Measurements from ENCODE around the gene TLE2.
"Not testable (repeated sequence)": the region's sequence is repeated elsewhere in the genome, so short reads cannot be mapped to it uniquely, and the experiment has no call there.

The TLE2 gene

DNA sequence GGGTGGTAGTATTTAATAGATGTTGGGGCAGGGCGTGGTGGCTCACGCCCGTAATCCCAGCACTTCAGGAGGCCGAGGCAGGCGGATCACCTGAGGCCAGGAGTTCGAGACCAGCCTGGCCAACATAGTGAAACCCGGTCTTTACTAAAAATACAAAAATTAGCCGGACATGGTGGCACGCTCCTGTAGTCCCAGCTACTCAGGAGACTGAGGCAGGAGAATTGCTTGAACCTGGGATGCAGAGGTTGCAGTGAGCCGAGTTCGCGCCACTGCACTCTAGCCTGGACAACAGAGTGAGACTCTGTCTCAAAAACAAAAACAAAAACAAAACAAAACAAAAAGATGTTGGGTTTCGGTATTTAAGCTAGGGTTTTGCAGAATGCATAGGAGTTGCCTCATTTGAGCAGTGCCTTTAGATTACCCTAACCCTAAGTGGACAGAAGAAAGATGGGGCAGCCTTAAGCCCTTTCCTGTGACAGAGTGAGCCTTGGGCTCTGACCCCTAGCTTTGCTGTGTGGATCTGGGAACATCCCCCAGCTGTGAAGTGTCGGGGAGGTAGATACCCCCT, 8.0 kb upstream of the TLE2 start:
- not testable (repeated sequence) for DNase-seq (ENCODE audit: low read depth in 2 of 2)

DNA sequence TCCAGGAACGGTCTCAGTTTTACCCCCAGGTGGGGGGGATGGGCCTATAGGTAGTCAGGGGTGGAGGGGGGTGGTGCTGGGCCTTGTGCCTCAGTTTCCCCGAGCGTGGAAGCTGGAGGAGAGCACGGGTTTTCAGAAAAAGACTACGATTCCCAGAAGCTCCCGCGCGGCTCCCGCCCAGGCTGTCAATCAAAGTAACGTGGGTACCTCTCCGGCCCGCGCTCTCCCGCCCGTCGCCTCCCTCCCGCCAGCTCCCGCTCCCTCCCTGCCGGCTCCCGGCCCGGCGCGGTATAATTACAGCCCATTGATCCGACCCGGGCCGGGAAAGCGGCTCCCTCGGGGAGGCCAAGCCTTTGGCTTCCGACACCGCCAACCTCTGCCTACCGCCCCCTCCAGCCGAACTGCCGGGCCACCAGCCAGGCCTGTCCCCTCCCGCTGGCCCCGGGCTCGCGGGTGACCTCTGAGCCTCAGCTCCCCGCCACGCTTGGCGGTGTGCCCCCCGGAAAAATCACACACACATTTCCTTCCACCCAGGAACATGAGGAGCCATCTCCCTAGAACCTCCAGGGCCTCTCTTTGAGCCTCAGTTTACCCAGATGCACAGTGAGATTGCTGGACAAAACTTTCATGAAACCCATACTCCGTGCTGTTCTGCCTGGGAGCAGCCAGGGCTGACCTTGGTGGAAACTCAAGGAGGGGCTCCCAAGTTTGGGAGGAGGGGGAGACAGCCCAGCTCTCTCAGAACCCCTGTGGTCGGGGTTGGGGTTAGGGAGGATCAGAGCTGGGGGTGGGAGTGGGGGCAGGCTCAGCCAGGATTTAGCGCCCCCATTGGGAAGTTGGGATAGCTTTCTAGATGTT, 7.3 kb upstream of the TLE2 start:
- peak; percentile 73 to 83 for DNase-seq (ENCODE audit: low read depth in 2 of 2)

DNA sequence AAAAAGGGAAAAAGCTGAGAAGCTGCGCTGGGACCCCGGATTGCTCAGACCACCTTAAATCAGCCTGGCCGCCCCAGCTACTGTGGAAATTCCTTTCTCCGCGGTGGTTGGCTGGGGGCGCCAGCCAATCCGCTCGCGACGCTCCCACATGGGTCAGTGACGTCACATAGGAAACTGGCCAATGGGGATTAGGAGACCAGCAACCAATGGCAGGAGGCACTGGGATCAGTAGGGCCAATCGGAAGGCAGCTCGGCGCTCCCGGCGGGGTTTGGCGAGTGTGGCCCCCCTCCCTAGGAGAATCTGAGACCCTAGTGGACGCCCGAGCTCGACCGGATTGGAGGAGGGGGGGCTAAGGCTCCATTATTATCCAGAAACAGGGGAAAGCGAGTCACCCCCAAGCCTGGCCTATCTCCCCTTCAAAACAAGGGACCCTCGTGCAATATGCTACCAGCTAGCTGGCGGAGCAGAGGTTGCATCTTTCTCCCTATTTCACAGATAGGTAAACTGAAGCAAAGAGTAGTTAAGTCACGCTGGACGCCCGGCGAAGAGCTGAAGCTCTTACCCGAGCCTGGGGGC, 6.5 kb upstream of the TLE2 start:
- peak; percentile 87 to 94 for DNase-seq (ENCODE audit: low read depth in 2 of 2)

DNA sequence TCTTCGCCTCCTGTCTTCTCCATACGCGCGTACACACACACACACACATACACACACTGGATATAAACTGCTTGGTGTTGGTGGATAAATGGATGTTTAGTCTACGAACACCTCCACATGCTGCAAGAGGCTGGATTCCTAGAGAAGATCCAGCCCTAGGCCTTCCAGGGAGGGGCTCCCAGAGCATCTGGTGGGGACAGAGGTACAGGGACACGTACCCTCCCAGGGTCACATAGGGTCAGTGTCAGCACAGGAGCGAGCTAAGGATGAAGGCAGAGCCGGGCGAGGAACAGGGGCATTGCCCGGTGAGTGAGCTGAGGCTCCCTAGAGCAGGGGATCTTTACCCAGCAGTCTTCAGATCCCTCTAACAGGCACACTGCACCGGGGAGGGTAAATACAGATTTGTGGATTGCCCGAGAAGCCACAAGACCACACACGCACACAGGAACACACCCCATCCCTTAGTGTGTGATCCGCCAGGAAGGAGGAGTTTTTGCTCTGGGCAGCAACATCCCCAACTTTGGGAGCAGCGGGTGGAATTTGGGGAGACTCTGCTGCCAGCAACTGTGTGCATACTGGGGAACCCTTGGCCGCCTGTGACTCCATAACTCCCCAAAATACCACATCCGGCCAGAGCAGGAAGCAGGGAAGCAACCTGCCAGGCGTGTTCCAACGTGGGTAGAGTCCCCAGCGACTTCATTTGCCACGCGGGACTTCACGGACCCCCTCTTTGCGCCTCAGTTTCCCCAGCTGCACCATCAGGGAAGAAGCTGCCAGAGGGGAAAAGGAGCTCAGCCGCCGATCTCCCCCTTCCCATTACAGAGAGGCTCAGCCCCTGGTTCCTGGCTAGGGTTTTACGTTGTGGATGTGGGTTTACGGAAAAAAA, 5.8 kb upstream of the TLE2 start:
- DNase-seq (ENCODE audit: low read depth in 2 of 2), result peak; percentile 41 to 42

DNA sequence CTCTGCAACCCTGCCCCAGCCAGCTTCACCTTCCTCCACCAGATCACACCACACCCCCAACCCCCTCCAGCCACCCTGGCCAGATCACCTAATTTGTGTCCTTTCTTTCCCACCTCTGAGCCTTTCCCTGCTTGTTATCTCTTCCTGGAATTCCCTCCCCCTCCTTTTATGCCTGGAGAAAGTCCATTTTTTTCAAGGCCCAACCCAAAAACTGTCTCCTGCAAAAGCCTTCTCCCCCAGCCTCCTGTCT, 5.3 kb upstream of the TLE2 start:
- no peak for DNase-seq (ENCODE audit: low read depth in 2 of 2)

DNA sequence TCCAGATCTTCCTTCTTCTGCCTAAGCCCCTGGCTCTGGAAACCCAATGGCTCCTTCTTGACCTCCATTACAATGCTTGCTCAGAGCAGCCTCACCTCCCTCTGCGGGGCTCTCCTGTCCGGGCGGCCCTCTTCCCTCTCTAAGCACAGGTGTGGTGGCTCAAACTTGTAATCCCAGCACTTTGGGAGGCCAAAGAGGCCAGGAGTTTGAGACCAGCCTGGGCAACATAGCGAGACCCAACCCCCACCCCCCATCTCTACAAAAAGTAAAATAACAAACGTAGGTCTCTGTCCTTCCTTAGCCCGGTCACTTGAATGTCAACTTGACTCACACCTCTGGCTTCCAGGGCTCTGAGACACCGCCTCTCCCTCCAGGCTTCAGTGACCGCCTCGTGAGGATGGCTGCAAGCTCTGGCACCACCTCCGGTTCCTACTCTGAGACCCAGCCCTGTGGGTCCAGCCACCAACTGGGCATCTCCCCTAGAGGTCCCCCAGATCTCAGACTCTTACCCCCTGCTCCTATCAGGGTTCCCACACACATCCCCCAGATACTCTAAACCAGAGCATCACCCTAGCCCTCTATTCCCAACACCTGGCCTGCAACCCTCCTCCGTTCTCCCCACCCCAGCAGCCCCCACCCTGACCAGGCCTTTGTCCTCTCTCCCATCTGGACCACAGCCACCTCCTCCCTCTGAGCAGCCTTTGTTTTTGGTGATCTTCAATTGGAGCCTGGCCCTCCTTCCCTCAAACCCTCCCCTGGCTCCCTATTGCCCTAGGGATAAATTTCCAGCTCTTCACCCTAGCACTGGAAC, 4.7 kb upstream of the TLE2 start:
- DNase-seq (ENCODE audit: low read depth in 2 of 2), result no peak

DNA sequence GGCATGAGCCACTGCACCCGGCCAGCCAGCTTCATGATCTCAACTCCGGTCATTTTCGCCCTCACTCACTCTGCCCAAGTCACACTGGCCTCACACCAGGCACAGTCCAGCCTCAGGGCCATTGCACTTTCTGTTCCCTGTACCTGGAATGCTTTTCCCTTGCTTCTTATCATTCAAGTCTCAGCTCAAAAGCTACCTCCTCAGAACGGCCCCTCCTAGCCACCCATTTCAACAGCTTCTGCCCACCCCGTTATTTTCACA, 2.5 kb upstream of the TLE2 start:
- DNase-seq (ENCODE audit: low read depth in 2 of 2), result no peak

DNA sequence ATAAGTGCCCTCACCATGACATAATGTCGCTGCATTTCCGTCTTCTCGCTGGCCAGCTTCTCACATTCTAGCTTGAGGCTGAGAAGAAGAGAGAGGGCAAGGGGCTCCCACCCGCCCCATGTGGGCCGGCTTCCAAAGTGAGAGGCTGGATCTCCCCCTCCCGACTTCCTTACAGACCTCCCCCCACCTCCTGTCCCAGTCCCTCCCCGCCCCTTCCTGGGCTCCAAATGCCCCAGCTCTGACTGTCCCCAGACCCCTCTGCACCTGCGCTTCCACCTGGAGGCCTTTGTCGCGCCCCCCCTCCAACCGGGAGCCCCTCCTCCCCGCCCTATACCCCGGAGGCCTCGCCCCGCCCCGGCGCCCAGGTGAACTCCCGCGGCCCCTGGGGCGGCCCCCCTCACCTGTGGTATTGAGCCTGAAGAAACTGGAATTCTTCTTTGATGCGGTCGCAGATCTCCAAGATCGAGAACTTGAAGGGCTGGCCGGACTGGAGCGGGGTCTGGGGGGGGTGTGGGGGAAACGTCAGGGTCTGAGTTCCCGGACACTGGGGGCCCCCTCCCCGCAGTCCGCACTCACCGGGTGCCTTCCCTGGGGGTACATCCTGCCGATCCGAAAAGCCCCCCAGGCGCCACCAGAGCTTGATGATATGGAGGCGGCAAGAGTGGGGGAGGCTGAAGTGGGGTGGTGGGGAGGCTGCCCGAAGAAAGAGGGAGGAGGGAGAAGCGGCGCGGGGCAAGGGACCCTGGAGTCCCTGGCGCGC, 595 bp downstream of the TLE2 start:
- no peak for DNase-seq (ENCODE audit: low read depth in 2 of 2)

DNA sequence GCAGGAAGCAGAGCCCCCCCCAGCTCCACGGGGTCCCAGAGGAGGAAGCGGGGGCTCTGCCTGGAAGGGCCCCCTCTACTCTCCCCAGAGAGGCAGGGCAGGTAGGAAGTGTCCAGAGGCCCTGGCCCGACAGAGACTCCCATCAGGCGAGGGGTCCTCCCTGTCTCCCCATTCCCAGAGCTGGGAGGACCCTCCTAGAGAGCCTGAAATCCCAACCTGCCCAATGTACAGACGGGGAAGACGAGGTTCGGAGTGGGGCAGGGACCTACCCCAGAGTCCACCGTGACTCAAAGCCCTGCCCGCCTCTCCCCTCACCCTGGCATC, 1.1 kb downstream of the TLE2 start:
- no peak for DNase-seq (ENCODE audit: low read depth in 2 of 2)

DNA sequence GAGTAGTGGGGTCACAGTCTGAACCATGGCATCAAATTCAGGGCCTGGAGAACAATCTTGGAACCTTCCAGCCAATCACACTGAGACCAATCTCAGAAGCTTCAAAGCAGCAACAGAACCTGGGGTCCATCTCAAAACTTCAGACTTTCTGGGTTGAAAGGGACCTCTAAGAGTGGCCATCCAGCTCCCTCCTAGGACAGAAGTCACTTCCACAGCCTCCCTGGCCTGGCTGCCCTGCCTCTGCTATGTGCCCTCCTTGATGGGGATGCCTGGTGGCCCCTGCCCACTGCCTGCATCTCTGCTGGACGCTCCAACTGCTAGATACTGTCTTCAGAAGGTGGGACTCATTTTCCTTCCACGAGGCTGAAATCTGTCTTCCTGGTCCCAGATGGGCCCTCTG, 1.8 kb downstream of the TLE2 start:
- DNase-seq (ENCODE audit: low read depth in 2 of 2), result no peak

DNA sequence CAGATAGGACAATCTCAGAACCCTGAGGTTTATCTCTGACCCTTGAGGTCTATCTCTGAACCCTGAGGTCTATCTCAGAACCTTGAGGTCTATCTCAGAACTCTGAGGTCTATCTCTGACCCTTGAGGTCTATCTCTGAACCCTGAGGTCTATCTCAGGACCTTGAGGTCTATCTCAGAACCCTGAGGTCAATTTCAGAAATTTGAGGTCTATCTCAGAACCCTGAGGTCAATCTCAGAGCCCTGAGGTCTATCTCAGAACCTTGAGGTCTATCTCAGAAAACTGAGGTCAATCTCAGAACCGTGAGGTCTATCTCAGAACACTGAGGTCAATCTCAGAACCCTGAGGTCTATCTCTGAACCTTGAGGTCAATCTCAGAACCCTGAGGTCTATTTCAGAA, 2.3 kb downstream of the TLE2 start:
- DNase-seq (ENCODE audit: low read depth in 2 of 2), result no peak

DNA sequence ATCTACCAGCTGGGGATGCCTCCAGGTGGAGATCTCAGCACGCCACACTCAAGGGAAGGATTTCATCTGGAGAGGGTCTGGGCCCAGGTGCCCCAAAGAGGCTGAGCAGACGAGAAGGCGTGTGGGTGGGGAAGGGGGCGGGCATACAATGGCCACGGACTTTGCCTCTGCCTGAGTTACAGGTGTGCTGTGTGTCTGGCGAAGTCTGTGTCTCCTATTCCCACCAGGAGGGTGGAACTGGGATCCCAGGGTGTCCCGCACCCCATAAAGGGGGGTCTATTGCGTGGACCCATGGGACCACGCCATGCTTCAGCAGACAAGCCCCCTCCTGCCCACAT, 3.6 kb downstream of the TLE2 start:
- DNase-seq (ENCODE audit: low read depth in 2 of 2), result no peak

DNA sequence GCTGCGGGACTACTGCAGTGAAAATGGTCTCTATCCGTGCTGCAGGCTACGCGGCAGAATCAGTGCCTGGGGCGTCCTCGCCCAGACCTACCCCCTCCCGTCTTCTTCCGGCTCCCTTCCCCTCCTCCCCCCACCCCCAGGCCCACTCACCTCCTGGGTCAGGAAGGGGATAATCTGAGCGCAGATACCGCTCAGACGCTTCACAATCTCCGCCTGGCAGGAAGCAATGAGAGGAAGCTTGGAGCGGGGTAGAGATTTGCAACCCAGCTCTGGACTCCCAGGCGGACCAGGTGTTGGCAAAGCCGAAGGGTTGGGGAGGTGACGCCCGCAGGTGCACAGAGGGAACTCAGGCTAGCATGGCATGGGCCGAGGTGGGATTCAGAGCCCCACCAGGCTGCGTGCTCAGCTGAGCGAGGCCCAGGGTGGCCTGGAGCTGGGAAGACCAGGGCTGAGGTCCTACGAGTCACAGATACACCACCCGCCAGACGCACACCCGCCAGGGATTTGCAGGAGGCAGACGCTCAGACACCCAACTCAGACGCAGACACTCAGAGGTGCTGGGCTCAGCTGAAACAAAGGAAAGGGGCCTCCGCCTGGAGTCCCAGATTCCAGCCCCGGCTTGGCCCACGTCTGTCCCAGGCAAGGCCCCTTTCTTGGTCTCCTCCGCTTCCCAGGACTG, 4.1 kb downstream of the TLE2 start:
- no peak for DNase-seq (ENCODE audit: low read depth in 2 of 2)

DNA sequence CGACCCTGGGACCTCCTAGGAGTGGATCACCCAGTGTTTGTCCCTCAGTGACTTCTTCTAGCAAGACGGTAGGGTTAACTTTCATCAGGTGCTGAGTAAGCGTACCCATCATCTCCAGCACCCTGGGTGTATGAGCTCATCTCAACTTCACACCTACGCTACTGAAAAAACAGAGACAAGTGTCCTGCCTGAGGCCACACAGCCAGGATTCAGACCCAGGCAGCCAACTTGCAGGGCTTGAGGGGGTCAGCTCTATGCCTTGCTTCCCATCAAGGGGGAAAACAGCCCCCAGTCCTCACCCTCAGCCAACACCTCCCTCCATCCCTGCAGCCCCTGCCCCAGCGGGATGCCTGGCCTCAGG, 4.6 kb downstream of the TLE2 start:
- no peak for DNase-seq (ENCODE audit: low read depth in 2 of 2)

DNA sequence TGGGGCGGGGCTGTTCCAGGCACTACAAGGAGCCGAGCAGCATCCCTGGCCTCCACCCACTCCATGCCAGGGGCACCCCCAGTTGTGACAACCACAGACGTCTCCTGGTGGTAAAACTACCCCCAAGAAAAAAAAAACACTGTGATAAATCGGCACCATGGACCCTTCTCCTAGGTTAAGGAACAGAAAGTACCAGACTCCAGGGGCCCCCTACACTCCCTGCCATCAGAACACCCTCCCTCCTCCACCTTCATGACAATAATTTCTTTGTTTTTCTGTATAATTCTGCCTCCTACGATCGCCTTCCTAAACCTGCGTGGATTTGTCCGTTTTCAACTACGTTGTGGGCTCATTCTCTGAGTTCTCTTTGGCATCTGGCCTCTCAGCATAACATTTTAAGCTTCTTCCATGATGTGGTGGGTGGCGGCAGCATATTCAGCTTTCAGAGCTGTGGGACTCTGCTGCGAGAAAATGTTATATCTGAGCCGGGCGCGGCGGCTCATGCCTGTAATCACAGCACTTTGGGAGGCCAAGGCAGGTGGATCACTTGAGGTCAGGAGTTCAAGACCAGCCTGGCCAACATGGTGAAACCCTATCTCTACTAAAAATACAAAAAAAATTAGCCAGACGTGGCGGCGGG, 8.6 kb downstream of the TLE2 start:
- DNase-seq (ENCODE audit: low read depth in 2 of 2), result no peak

DNA sequence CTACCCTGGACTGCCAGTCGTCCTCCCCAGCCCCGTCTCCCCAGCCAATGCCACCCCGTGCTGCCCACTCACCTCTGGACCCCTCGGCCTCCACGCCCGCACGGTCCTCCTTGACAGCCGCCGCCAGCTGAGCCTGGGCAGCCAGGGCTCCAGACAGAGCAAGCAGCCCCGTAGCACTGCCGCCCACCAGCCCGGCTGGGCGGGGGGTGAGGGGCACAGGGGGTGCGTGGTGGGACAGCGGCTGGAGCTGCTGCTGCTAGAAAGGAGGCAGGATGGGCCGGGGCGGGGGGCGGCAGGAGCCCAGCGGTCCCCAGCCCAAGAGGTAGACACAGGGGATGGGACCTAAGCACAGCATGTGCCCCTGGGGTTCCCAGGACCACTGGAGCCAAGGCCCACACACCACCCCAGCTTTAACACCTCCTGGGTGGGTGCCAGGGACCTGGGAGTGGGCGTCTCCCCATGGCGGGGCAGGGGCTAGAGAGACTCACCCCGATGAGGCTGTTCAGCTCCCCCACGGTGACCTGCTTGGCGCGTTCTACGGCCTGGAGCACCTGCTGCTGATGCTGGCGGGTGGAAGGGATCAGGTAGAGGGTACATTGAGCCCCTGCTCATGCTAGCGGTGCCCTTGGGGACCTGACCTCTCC, 9.7 kb downstream of the TLE2 start:
- DNase-seq (ENCODE audit: low read depth in 2 of 2), result no peak

DNA sequence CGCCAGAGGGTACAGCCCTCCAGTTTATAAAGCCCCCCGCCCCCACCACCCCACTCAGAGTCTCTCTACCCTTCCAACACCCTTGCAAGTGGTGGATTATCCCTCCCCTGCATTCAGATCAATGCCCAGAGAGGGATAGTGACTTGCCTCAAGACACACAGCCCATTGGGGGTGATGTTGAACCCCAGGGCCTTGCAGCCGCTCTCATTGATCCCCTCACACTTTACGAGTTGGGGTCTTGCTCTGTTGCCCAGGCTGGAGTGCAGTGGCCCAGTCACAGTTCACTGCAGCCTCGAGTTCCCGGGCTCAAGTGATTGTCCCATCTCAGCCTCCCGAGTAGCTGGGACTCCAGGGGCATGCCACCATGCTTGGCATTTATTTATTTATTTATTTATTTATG, 11.2 kb downstream of the TLE2 start:
- DNase-seq (ENCODE audit: low read depth in 2 of 2), result no peak

DNA sequence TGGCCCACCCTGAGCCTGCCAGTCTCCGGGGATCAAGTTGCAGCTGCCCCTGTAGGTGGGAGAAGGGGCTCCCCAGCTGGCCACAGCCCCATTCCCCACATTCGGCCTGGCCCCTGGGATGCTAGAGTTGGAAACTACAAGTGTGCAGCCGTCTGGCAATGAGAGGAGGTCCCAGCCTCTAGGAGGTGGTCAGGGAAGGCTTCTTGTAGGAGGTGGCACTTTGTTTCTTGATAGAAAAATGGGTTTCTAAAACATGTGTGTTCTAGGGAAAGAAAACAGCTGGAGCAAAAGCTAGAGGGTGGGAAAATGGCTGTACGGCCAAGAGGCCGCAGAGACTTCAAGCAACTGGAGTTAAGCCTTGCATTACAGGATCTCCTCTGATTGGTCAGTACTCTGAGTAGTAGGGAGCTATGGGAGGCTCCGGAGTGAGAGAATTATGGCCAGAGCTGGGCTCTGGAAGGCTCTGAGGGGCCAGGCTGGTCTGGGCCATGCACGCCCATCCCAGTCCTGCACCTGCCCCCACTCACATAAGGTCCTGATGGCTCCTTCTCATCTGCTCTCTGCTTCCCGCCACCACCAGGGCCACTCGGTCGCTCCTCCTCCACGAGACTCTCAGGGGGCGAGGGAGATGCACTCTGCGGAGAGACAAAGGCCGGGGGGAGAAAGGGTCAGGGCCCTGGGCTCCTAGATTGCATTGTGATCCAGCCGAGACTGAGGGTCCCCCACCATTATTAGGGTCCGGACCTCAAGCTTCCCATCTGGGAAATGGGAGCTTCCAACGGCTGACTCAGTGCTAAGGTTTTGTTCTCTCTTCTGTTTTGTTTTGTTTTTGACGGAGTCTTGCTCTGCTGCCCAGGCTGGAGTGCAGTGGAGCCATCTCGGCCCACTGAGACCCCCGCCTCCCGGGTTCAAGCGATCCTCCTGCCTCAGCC, 13.7 kb downstream of the TLE2 start:
- DNase-seq (ENCODE audit: low read depth in 2 of 2), result no peak

DNA sequence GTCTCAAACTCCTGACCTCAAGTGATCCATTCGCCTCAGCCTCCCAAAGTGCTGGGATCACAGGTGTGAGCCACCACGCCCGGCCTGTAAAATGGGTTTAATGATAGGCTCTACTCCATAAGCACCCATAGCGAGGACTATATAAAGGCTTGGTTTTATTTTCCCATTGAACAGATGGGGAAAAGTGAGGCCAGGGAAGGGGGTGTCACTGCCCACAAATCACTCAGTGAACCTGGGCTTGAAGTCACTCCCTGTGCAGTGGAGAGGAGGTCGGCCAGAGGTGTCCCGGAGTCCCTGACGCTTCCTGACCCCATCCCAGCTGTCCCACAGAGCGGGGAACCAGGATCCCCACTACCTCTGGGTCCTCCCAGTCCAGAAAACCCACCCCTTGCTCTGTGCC, 14.9 kb downstream of the TLE2 start:
- no peak for DNase-seq (ENCODE audit: low read depth in 2 of 2)
